ENCODE data around the gene ITGAL.

ITGAL gene

DNA sequence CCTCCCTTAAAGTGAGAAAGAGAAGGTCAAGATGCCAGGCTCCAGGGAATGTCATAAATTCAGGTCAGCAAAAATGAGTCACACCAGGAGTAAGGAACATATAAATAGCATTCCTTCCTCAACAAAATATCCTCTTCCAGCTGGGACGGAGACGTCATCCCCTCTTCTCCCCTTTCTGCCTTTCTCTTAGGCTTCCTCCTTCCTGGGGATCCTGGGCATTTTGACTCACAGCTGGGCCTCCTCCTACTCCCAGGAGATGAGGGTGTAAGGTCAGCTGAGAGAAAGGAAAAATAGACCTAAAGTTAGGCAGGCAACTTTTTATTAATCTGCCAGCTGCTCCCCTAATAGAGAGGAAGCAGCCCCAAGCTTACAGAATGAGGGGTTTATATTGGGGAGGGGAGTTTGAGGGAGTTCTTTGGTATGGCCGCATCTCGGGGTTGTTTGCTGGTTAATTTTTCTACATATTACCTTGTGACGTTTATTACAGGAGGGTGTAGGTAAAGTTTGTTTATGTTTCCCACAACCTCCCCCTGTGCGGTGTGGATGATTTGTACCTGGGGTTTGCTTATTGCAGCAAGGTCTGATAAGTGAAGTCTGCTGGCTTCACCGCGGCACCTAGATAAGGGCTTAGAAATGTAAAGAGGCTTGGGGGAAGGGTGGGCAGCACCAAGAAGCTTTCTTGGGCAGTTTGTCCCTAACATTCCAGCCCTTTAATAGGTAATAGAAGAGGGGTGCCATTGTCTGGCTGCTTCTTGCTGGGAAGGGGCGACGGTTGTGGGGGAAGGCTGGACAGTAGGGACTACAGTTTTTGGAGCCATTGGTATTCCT is 69.2 kb downstream of the ITGAL start:
- DNase-seq (ENCODE audit: low read depth) = no peak

DNA sequence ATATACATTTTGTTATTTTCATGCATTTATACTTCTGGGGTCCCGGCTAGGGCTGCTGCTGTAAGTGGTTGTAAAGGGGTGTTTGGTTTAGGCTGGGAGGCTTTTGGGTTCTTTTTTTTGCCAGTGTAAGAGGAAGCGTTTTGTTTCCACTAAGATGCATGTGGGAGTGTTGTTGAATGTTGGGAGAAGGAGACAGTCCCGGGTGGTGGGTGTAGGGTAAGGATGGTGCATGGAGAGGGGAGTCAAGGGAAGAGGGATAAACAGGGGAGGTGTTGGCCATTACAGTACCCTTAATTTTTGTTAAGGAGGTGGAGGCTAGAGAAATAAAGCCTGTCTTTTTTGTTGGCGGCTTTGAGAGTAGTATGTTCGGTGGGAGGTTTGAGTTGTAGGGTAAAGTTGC is 70.5 kb downstream of the ITGAL start:
- DNase-seq (ENCODE audit: low read depth) = no peak

DNA sequence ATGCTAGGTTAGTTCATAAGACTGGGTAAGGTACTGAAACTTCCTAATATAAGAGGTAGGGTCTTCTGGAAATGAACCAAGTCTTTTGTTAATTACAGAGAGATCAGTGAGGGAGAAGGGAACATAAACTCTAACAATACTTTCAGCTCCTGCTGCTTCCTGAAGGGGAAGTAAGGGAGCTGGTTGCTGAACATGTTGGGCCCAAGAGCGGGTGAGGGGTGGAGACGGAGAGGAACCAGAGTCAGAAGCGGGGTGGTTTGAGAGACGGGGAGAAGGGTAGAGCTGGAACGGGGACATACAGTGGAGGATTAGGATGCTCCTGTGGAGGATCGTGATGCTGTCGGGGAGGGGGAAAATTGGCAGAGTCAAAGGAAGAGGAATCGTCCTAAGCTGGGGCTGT is 73.6 kb downstream of the ITGAL start:
- no peak for DNase-seq (ENCODE audit: low read depth)

DNA sequence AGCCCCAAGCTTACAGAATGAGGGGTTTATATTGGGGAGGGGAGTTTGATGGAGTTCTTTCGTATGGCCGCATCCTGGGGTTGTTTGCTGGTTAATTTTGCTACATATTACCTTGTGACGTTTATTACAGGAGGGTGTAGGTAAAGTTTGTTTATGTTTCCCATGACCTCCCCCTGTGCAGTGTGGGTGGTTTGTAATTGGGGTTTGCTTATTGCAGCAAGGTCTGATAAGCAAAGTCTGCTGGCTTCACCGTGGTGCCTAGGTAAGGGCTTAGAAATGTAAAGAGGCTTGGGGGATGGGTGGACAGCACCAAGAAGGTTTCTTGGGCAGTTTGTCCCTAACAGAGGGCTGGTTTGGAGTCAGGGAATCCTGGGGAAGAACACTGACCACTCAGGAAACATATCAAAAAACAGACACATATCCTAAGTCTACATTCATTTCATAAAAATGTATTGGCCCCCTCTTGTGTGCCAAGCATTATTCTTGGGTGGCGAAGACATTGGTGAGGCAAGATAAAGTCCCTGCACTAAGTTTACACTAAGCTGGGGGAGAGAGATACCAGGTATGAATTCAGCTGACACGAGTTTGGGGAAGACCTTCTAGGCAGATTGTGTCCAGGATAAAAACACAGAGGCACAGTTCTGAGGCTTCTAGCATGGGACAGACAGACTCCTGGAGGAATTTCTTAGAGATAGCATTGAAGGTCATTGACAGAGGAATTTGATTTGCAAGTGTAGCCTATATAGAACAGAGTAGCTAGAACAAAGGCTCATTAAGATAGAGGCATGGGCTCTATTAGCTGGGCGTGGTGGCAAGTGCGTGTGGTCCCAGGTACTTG is 76.1 kb downstream of the ITGAL start:
- no peak for DNase-seq (ENCODE audit: low read depth)

DNA sequence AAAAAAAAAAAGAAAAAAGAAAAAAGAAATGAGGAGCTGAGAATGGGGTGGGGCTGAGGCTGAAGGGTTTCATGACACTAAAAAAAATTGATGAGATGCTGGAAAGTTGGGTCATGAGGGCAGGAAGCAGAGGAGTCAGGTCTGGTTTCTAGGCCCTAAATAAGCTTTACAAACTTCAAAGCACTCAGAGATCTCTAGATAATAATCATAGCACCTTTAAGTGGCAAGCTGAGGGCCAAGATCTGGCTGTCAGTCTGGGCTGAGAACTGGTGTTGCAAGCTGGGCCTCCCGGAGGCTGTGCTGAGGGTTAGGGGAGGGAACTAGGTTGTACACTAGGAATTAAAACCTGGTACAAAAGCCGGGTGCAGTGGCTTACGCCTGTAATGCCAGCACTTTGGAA is 79.2 kb downstream of the ITGAL start:
- DNase-seq (ENCODE audit: low read depth) = peak; percentile 55

DNA sequence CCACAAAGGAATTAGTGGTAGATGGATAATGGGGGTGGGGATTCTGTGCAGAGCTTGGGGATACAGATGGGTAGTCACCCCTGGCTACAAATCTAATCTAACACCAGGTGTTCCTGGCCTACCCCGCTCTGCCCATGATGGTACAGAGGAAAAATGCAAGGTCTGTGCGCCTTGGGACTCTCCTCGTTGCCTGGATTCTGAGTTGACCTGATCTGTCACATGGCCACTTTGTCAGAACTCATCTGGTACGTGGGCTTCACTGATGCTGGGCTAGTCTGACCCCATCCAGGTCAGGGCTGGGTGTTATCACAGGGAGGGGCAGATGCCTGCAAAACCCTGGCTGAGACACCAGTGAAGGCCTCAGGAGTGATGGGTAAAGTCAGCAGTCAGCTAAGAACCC is 80.4 kb downstream of the ITGAL start:
- DNase-seq (ENCODE audit: low read depth) = no peak

DNA sequence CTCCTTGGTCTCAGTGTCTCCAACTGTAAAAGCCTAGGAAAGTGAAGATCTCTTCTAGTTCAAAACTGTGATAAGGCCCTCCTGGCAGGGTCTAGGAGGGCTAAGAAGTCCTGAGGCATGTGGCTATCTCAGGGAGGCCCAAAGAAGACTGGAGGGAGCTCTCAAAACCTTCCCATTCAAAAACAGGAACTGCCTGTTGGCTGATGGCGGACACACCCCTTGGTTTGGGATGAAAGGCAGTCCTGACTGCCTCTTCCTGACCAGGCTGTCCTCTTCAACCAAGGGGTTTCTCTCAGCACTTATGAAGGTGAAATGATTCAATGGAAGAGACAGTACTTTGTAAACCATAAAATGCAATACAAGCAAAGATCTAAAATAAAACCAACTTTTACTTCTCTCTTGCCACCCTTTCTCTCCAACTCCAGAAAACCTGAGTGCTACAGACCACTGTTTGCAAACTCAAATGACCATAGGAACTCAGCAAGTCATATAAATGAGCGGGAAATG is 80.9 kb downstream of the ITGAL start:
- no peak for DNase-seq (ENCODE audit: low read depth)

GRCh38 chr16:30554557-30555314 is 82.2 kb downstream of the ITGAL start:
- DNase-seq (ENCODE audit: low read depth) = no peak

DNA sequence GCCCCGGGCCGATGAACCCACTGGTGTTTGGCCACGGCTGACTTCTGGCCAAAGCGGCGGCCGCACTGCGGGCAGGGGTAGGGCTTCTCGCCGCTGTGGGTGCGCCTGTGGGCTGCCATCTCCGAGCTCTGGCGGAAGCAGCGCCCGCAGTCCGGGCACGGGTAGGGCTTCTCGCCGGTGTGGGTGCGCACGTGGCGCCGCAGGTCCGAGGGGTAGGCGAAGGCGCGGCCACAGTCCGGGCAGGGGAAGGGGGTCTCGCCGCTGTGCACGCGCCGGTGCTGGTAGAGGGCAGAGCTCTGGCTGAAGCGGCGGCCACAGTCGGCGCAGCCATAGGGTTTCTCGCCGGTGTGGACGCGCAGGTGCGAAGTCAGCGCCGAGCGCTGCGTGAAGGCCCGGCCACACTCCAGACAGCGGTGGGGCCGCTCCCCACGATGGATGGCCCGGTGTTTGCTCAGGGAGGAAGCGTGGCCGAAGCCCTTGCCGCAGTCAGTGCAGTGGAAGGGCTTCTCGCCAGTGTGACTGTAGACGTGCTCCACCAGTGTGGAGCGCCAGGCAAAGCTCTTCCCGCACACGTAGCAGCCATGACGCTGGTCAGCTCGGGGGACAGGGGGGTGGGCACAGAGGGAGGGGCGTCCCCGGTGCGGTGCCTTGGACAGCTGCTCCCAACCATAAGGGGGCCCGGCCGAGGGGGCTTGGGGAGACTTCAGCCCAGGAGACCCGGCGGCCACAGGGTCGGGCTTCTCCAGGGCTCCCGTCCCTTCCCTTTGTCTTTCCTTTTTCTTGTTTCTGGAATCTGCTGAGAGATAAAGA is 83.0 kb downstream of the ITGAL start:
- no peak for DNase-seq (ENCODE audit: low read depth)

DNA sequence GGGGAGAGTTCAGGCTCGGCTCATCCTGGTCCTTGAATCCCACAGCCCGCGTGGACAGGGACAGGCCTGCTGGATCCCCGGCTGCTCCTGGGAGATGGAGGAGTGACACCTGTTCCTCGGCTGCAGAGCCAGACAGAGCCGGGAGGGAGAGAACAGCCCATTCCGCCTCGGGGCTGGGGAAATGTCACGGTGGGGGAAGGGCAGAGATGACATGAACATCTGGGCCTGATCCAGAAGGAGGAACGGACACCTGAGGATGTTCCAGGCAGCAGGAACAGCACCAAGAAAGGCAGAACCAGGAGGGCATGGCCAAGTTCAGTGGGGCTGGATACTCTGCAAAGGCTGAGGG is 83.6 kb downstream of the ITGAL start:
- DNase-seq (ENCODE audit: low read depth) = no peak

GRCh38 chr16:30557707-30557956 is 85.1 kb downstream of the ITGAL start:
- DNase-seq (ENCODE audit: low read depth) = no peak

- peak; percentile 97 for DNase-seq (ENCODE audit: low read depth)
Observed at GRCh38 chr16:30557957-30558788, 85.6 kb downstream of the ITGAL start, which contains the start of gene ZNF764. ZNF764 (minus strand) TSS chr16:30558374; CDS start chr16:30558182, 192 bp downstream.

DNA sequence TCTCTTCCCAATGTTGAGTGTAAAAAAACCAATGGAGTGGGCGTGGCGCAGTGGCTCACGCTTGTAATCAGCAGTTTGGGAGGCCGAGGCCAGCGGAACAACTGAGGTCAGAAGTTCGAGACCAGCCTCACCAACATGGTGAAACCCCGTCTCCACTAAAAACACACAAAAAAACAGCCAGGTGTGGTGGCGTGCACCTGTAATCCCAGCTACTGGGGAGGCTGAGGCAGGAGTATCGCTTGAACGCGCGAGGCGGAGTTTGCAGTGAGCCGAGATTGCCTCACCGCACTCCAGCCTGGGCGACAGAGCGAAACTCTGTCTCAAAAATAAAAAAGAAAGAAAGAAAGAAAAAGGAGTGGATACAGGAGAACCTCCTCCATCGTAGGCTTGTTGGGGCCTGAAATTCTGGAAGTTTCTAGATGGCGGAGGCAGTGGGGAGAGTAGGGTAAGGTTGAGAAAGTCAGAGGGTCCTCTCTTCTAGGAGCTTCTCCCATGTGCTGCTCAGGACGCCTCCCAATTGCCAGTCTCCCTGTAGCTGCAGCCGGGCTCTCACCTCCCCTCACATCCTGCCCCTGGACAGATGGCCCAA is 86.3 kb downstream of the ITGAL start:
- DNase-seq (ENCODE audit: low read depth) = no peak

- no peak for DNase-seq (ENCODE audit: low read depth)
Observed at GRCh38 chr16:30559690-30560089, 87.1 kb downstream of the ITGAL start.

GRCh38 chr16:30561089-30561816 is 88.7 kb downstream of the ITGAL start:
- DNase-seq (ENCODE audit: low read depth) = no peak

GRCh38 chr16:30562021-30562420 is 89.5 kb downstream of the ITGAL start:
- no peak for DNase-seq (ENCODE audit: low read depth)

DNA sequence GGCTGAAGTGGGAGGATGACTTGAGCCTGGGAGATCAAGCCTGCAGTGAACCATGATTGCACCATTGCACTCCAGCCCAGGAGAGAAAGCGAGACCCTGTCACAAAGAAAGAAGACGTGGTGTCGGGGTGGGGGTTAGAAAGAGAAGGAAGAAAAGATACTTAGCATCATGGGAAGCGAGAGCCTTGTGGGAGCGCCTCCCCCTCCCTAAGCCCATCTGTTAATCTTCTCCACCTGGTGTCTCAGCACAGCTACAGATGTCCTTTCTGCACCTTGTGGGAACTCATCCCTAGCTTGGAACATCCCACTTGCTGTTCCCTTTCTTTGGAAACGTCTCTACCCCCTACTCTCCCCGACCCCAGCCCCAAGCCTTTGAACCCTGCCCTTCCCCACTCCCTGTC is 93.0 kb downstream of the ITGAL start:
- DNase-seq (ENCODE audit: low read depth) = no peak

GRCh38 chr16:30565984-30566383 is 93.4 kb downstream of the ITGAL start:
- DNase-seq (ENCODE audit: low read depth) = no peak

GRCh38 chr16:30566531-30566930 is 94.0 kb downstream of the ITGAL start:
- DNase-seq (ENCODE audit: low read depth) = no peak
